GM12801 (cell line): ENCODE data around the gene MPHOSPH6.

Experiments
- TF ChIP-seq, protein P1 (sequence below): IDR thresholded peaks from one replicate; pipeline ENCODE4 v1.5.1; 2011; ENCODE audit warnings: control low read depth; ENCODE audit not compliant: insufficient read length; ENCODE audit errors: extremely low read depth

MPHOSPH6 gene, protein sequence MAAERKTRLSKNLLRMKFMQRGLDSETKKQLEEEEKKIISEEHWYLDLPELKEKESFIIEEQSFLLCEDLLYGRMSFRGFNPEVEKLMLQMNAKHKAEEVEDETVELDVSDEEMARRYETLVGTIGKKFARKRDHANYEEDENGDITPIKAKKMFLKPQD

DNA sequence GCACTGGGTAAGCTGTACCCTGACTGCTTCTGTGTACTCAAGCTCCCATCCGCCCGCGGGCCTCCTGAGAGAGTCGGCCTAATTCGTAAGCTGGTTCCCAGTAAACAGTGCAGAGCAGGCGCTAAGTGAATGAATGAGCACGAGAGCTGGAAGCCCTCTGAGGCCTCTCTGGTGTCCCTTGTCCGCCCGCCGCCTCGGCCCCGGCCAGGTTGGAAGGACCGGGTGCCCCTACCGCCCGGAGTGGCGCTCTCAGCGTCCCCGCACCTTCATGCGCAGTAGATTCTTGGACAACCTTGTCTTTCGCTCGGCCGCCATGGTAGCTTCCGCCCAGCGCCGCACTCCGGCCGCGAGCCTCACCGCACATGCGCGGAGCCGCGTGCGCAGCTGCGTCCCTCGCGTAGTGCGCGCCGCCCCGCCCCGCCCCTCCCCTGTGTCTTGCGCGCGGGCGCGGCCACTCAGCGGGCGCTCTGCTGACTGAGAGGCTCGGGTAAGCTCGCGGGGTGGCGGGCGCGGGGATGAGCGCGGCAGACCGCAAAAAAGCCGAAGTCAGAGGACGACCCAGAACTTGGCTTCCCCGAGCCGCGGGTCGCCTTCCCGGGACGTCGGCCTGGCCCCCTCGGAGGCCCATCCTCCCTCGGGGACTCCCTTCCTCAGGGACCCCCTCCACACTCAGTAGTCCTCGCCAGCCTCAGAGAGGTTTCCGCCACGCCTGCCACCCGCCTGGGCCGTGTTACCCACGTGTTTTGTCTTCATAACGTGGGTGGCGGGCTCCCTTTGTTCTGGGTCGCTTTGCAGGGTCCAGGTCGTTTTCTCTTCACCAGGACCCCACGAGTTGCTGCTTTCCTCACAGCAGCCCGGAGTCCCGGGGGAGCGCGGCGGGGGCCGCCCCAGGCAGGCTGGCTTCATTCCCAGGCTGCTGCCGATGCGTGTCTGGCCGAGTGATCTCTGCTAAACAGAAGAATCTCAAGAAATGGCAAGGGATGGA, at the start of gene MPHOSPH6:
Gene MPHOSPH6 (minus strand): TSS at position 364 of the 985 bp plus-strand sequence. CDS start 49 bp downstream, at position 315.
- TF ChIP-seq, protein P1, sequence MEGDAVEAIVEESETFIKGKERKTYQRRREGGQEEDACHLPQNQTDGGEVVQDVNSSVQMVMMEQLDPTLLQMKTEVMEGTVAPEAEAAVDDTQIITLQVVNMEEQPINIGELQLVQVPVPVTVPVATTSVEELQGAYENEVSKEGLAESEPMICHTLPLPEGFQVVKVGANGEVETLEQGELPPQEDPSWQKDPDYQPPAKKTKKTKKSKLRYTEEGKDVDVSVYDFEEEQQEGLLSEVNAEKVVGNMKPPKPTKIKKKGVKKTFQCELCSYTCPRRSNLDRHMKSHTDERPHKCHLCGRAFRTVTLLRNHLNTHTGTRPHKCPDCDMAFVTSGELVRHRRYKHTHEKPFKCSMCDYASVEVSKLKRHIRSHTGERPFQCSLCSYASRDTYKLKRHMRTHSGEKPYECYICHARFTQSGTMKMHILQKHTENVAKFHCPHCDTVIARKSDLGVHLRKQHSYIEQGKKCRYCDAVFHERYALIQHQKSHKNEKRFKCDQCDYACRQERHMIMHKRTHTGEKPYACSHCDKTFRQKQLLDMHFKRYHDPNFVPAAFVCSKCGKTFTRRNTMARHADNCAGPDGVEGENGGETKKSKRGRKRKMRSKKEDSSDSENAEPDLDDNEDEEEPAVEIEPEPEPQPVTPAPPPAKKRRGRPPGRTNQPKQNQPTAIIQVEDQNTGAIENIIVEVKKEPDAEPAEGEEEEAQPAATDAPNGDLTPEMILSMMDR = no peak

DNA sequence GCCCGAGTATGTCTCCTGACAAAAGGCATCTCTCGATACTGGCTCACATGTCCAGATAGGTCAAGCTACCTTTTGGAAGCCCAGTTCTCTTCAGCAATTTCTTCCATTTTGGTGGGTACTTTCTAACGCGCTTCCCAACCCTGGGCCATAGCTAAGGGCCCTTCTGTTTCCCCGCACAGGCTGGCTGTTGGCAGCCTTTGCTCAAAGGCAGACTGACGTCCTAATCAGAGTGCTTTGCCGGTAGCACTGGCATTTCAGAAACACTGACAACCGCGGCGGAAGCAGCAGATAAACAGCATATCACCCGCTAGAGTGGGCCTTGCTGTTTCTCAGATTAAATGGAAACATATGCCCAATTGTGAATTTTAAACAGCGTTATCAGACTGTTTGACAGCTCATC, 49.3 kb upstream of the MPHOSPH6 start:
- TF ChIP-seq, protein P1 = no peak

GRCh38 chr16:82203198-82203597, 33.2 kb upstream of the MPHOSPH6 start:
- TF ChIP-seq, protein P1 = no peak

GRCh38 chr16:82201926-82202325, 31.9 kb upstream of the MPHOSPH6 start:
- TF ChIP-seq, protein P1 = no peak

GRCh38 chr16:82201351-82201750, 31.3 kb upstream of the MPHOSPH6 start:
- TF ChIP-seq, protein P1 = no peak

- TF ChIP-seq, protein P1 = no peak
Measured at GRCh38 chr16:82199209-82199608, 29.2 kb upstream of the MPHOSPH6 start.

- TF ChIP-seq, protein P1 = no peak
Measured at GRCh38 chr16:82197540-82198240, 27.7 kb upstream of the MPHOSPH6 start.
